Thyroid gland (tissue), 4 donors: ENCODE measurements around the gene TIAM1.

ENCODE experiments used
- CTCF ChIP-seq, 6 experiments: fragments of 200-600 bp in 3 of 6; fragments of 450-650 bp in 3 of 6; sonication (generic) in 3 of 6; IDR thresholded peaks; one replicate each; pipeline ENCODE4 v1.5.1; 2016 to 2019; ENCODE audit warnings: antibody characterized with exemption in 6 of 6, mild to moderate bottlenecking in 2 of 6, inconsistent platforms in 1 of 6, moderate library complexity in 1 of 6
- POLR2A ChIP-seq, 2 donors: fragments of 450-650 bp; IDR thresholded peaks; one replicate each; pipeline ENCODE4 v1.6.1; 2017; ENCODE audit warnings: antibody characterized with exemption in 2 of 2, mild to moderate bottlenecking in 2 of 2, moderate library complexity in 1 of 2

DNA sequence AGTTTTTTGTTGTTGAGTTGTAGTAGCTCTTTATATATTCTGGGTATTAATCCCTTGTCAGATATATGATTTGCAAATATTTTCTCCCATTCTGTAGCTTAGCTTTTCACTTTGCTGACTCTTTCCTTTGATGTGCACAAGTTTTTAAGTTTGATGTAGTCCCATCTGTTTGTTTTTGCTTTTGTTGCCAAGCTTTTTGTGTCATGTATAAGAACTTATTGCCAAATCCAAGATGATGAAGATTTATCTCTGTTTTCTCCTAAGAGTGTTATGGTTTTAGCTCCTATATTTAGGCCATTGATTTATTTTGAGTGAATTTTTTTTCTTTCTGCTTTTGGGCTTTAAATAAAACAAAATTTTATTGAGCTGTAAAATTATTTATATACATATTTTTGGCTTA lies 253.7 kb downstream of the TIAM1 start:
- TF ChIP-seq CTCF (IDR thresholded peaks at IDR 0.05): no peak
- TF ChIP-seq POLR2A (IDR thresholded peaks at IDR 0.05): no peak
